GM23338 (cell line): ENCODE results near the gene TMTC2. TPM values are rescaled to one million over a fixed set of nuclear protein-coding genes. Genes with fewer than 3 reads are reported as not detected.

ENCODE experiments used
- ATAC-seq: fragments of 200-7000 bp; cut with Tn5 transposase; 3 replicates; pipeline ENCODE4 v1.9.1; 2020
- DNase-seq: peaks from one replicate; pipeline ENCODE4 v3.0.0-alpha.2; 2015; ENCODE audit warnings: low spot score
- H2AFZ ChIP-seq: fragments of 200-600 bp; sonication (generic); 2 replicates; pipeline ENCODE4 v1.8.0; 2016; ENCODE audit warnings: antibody characterized with exemption, mild to moderate bottlenecking, moderate library complexity
- H3F3A ChIP-seq: fragments of 200-600 bp; sonication (generic); replicated peaks from 2 replicates; pipeline ENCODE4 v1.8.0; 2017; ENCODE audit warnings: antibody characterized with exemption, mixed run types, low read depth
- H3K27ac ChIP-seq: fragments of 200-600 bp; sonication (generic); 2 replicates; pipeline ENCODE4 v1.6.1; 2016; ENCODE audit warnings: low read depth
- H3K27me3 ChIP-seq: fragments of 200-600 bp; sonication (generic); 2 replicates; pipeline ENCODE4 v1.8.0; 2016; ENCODE audit warnings: mild to moderate bottlenecking, mixed run types, moderate library complexity; ENCODE audit not compliant: insufficient read depth
- H3K36me3 ChIP-seq: fragments of 200-600 bp; sonication (generic); 2 replicates; pipeline ENCODE4 v1.8.0; 2016; ENCODE audit warnings: mild to moderate bottlenecking; ENCODE audit not compliant: insufficient read depth
- H3K4me1 ChIP-seq: fragments of 200-600 bp; sonication (generic); 2 replicates; pipeline ENCODE4 v1.8.0; 2016; ENCODE audit warnings: mild to moderate bottlenecking, moderate library complexity; ENCODE audit not compliant: insufficient read depth
- H3K4me2 ChIP-seq: fragments of 200-600 bp; sonication (generic); 2 replicates; pipeline ENCODE4 v1.7.1; 2017; ENCODE audit warnings: mixed run types
- H3K4me3 ChIP-seq: fragments of 200-600 bp; sonication (generic); 2 replicates; pipeline ENCODE4 v1.6.1; 2016; ENCODE audit warnings: mixed run types
- H3K79me2 ChIP-seq: fragments of 200-600 bp; sonication (generic); replicated peaks from 2 replicates; pipeline ENCODE4 v1.8.0; 2017; ENCODE audit warnings: mild to moderate bottlenecking; ENCODE audit not compliant: insufficient read depth
- H3K9me2 ChIP-seq: fragments of 200-600 bp; sonication (generic); 2 replicates; pipeline ENCODE4 v1.8.0; 2017; ENCODE audit not compliant: insufficient read depth
- H4K20me1 ChIP-seq: fragments of 200-600 bp; sonication (generic); replicated peaks from 2 replicates; pipeline ENCODE4 v1.8.0; 2017; ENCODE audit warnings: mild to moderate bottlenecking; ENCODE audit not compliant: insufficient read depth
- H3K27ac Mint-ChIP-seq: 2 replicates; pipeline ENCODE4 v1.8.0; 2020; ENCODE audit warnings: inconsistent platforms, mild to moderate bottlenecking, moderate library complexity, mixed read lengths
- H3K27me3 Mint-ChIP-seq: 3 replicates; pipeline ENCODE4 v1.8.0; 2022; ENCODE audit warnings: low read depth, mild to moderate bottlenecking, moderate library complexity, mixed read lengths, inconsistent platforms; ENCODE audit not compliant: insufficient read depth, poor library complexity
- H3K36me3 Mint-ChIP-seq: 3 replicates; pipeline ENCODE4 v1.8.0; 2021; ENCODE audit warnings: low read depth, mild to moderate bottlenecking, inconsistent platforms, moderate library complexity, mixed read lengths
- H3K4me1 Mint-ChIP-seq: 3 replicates; pipeline ENCODE4 v1.8.0; 2020; ENCODE audit warnings: mild to moderate bottlenecking, inconsistent platforms, mixed read lengths
- H3K4me3 Mint-ChIP-seq: 3 replicates; pipeline ENCODE4 v1.8.0; 2021; ENCODE audit warnings: moderate library complexity, mild to moderate bottlenecking, inconsistent platforms, mixed read lengths
- H3K9me3 Mint-ChIP-seq: 3 replicates; pipeline ENCODE4 v1.8.0; 2020; ENCODE audit warnings: moderate library complexity, mild to moderate bottlenecking, inconsistent platforms, mixed read lengths
- CTCF ChIP-seq, 2 experiments: fragments of 200-600 bp in 1 of 2; sonication (generic) in 1 of 2; conservative IDR thresholded peaks; 2 replicates each; pipeline versions ENCODE4 v1.5.1 to v1.6.1; 2016 to 2017; ENCODE audit warnings: antibody characterized with exemption in 2 of 2, low read depth in 2 of 2, mild to moderate bottlenecking in 2 of 2, moderate library complexity in 1 of 2
- EZH2 ChIP-seq: fragments of 200-600 bp; sonication (generic); IDR thresholded peaks from one replicate; pipeline ENCODE4 v1.8.0; 2017; ENCODE audit warnings: antibody characterized with exemption, mild to moderate bottlenecking, low read depth; ENCODE audit not compliant: unreplicated experiment
- EZH2phosphoT487 ChIP-seq: fragments of 200-600 bp; sonication (generic); IDR thresholded peaks from one replicate; pipeline ENCODE4 v1.8.1; 2018; ENCODE audit warnings: antibody characterized with exemption; ENCODE audit not compliant: unreplicated experiment
- NANOG ChIP-seq: IDR thresholded peaks from 2 replicates; pipeline ENCODE4 v1.6.1; 2016; ENCODE audit warnings: antibody characterized with exemption, borderline replicate concordance
- POLR2AphosphoS5 ChIP-seq: IDR thresholded peaks from 2 replicates; pipeline ENCODE4 v1.6.1; 2016; ENCODE audit warnings: antibody characterized with exemption, low read depth
- STAT1 ChIP-seq: IDR thresholded peaks from one replicate; pipeline ENCODE4 v1.6.1; 2016; ENCODE audit warnings: antibody characterized with exemption; ENCODE audit not compliant: unreplicated experiment
- ZNF114 ChIP-seq: fragments of 250-450 bp; sonication (Bioruptor Pico); IDR thresholded peaks from 2 replicates; pipeline ENCODE4 v1.5.0; 2020; ENCODE audit warnings: mild to moderate bottlenecking, moderate library complexity
- ZNF331 ChIP-seq: fragments of 250-450 bp; sonication (Bioruptor Pico); IDR thresholded peaks from 2 replicates; pipeline ENCODE4 v1.5.0; 2020; ENCODE audit warnings: low read depth, mild to moderate bottlenecking, moderate library complexity
- polyA plus RNA-seq: library from polyadenylated mRNA; unstranded; fragments of >200 nt; fragmentation: Nextera tagmentation; extraction: Ambion mirVana; gene quantifications from 2 replicates; pipeline ENCODE4 v1.2.1, GENCODE V29; 2016
- total RNA-seq: library from RNA; depleted of rRNA; stranded (reverse); fragments of >200 nt; shearing (Covaris generic); gene quantifications from 2 replicates; pipeline ENCODE4 v1.2.3, GENCODE V29; 2014
- TF ChIP-seq, protein P1 (sequence below): IDR thresholded peaks from one replicate; pipeline ENCODE4 v1.6.1; 2018; ENCODE audit warnings: antibody characterized with exemption; ENCODE audit not compliant: unreplicated experiment
- TF ChIP-seq, protein P2 (sequence below): fragments of 250-450 bp; sonication (Bioruptor Pico); IDR thresholded peaks from 2 replicates; pipeline ENCODE4 v1.5.0; 2020; ENCODE audit warnings: mild to moderate bottlenecking, moderate library complexity

The TMTC2 gene
- total and polyA plus RNA-seq, 2 experiments from 2014 or later, result 0.57 to 6.5 TPM

GRCh38 chr12:82952946-82953345, 266.2 kb downstream of the TMTC2 start (continued):
- TF ChIP-seq, protein P1, sequence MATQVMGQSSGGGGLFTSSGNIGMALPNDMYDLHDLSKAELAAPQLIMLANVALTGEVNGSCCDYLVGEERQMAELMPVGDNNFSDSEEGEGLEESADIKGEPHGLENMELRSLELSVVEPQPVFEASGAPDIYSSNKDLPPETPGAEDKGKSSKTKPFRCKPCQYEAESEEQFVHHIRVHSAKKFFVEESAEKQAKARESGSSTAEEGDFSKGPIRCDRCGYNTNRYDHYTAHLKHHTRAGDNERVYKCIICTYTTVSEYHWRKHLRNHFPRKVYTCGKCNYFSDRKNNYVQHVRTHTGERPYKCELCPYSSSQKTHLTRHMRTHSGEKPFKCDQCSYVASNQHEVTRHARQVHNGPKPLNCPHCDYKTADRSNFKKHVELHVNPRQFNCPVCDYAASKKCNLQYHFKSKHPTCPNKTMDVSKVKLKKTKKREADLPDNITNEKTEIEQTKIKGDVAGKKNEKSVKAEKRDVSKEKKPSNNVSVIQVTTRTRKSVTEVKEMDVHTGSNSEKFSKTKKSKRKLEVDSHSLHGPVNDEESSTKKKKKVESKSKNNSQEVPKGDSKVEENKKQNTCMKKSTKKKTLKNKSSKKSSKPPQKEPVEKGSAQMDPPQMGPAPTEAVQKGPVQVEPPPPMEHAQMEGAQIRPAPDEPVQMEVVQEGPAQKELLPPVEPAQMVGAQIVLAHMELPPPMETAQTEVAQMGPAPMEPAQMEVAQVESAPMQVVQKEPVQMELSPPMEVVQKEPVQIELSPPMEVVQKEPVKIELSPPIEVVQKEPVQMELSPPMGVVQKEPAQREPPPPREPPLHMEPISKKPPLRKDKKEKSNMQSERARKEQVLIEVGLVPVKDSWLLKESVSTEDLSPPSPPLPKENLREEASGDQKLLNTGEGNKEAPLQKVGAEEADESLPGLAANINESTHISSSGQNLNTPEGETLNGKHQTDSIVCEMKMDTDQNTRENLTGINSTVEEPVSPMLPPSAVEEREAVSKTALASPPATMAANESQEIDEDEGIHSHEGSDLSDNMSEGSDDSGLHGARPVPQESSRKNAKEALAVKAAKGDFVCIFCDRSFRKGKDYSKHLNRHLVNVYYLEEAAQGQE, result no peak

DNA sequence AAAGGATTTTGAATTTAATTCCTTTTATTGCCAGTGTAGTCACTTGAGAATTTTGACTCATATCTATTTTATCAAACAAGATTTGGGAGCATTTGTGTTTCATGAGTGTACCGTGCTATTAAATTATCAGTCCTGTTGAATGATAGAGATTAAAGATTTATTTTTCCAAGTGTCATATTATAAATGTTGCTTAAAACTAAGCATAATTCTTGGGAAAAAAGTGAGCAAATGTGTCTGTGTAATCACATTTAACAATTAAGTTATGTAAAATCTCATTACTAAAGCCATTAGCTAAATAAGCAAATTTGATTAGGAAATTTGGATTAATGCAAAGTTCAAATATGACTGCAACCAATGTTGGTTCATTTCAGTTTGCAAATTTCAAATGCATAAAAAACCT, 266.7 kb downstream of the TMTC2 start:
- H3K4me3 Mint-ChIP-seq, result no peak overlapping the region
- TF ChIP-seq POLR2AphosphoS5 (no peak), STAT1 (no peak), ZNF114 (CRISPR knock-in tag) (no peak), EZH2 (no peak), CTCF (conservative IDR thresholded peaks at IDR 0.05; ENCODE audit: low read depth in 2 of 2) (no peak), EZH2phosphoT487 (no peak), ZNF331 (CRISPR knock-in tag) (no peak), NANOG (no peak)
- TF ChIP-seq, protein P2, sequence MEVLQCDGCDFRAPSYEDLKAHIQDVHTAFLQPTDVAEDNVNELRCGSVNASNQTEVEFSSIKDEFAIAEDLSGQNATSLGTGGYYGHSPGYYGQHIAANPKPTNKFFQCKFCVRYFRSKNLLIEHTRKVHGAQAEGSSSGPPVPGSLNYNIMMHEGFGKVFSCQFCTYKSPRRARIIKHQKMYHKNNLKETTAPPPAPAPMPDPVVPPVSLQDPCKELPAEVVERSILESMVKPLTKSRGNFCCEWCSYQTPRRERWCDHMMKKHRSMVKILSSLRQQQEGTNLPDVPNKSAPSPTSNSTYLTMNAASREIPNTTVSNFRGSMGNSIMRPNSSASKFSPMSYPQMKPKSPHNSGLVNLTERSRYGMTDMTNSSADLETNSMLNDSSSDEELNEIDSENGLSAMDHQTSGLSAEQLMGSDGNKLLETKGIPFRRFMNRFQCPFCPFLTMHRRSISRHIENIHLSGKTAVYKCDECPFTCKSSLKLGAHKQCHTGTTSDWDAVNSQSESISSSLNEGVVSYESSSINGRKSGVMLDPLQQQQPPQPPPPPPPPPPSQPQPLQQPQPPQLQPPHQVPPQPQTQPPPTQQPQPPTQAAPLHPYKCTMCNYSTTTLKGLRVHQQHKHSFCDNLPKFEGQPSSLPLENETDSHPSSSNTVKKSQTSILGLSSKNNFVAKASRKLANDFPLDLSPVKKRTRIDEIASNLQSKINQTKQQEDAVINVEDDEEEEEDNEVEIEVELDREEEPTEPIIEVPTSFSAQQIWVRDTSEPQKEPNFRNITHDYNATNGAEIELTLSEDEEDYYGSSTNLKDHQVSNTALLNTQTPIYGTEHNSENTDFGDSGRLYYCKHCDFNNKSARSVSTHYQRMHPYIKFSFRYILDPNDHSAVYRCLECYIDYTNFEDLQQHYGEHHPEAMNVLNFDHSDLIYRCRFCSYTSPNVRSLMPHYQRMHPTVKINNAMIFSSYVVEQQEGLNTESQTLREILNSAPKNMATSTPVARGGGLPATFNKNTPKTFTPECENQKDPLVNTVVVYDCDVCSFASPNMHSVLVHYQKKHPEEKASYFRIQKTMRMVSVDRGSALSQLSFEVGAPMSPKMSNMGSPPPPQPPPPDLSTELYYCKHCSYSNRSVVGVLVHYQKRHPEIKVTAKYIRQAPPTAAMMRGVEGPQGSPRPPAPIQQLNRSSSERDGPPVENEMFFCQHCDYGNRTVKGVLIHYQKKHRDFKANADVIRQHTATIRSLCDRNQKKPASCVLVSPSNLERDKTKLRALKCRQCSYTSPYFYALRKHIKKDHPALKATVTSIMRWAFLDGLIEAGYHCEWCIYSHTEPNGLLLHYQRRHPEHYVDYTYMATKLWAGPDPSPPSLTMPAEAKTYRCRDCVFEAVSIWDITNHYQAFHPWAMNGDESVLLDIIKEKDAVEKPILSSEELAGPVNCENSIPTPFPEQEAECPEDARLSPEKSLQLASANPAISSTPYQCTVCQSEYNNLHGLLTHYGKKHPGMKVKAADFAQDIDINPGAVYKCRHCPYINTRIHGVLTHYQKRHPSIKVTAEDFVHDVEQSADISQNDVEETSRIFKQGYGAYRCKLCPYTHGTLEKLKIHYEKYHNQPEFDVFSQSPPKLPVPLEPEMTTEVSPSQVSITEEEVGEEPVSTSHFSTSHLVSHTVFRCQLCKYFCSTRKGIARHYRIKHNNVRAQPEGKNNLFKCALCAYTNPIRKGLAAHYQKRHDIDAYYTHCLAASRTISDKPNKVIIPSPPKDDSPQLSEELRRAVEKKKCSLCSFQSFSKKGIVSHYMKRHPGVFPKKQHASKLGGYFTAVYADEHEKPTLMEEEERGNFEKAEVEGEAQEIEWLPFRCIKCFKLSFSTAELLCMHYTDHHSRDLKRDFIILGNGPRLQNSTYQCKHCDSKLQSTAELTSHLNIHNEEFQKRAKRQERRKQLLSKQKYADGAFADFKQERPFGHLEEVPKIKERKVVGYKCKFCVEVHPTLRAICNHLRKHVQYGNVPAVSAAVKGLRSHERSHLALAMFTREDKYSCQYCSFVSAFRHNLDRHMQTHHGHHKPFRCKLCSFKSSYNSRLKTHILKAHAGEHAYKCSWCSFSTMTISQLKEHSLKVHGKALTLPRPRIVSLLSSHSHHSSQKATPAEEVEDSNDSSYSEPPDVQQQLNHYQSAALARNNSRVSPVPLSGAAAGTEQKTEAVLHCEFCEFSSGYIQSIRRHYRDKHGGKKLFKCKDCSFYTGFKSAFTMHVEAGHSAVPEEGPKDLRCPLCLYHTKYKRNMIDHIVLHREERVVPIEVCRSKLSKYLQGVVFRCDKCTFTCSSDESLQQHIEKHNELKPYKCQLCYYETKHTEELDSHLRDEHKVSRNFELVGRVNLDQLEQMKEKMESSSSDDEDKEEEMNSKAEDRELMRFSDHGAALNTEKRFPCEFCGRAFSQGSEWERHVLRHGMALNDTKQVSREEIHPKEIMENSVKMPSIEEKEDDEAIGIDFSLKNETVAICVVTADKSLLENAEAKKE, result no peak
- TF ChIP-seq, protein P1, result no peak

More for the DNA sequence above, 266.7 kb downstream of the TMTC2 start:
- Histone ChIP-seq H3K79me2 (no peaks in the 10 kb centered on the region), H3K9me2 (no peaks in the 10 kb centered on the region), H3K27me3 (no peaks in the 10 kb centered on the region), H3K4me3 (no peak overlapping the region), H3K27ac (no peak overlapping the region), H2AFZ (no peak overlapping the region), H4K20me1 (no peaks in the 10 kb centered on the region), H3K4me2 (no peak overlapping the region), H3F3A (no peaks in the 10 kb centered on the region), H3K36me3 (no peaks in the 10 kb centered on the region), H3K4me1 (no peaks in the 10 kb centered on the region)
- ATAC-seq (no peak), DNase-seq (no peak)
- Mint-ChIP-seq H3K36me3 (no peaks in the 10 kb centered on the region), H3K27ac (no peak overlapping the region), H3K4me1 (0 out of 3 replicates have a peak, but pooled peaks cover 5% of the 10 kb centered on the region), H3K9me3 (no peaks in the 10 kb centered on the region), H3K27me3 (no peaks in the 10 kb centered on the region)
